HepG2 (cell line): ENCODE data around the gene SLC29A2. TPM values are rescaled to one million over a fixed set of nuclear protein-coding genes. Genes with fewer than 3 reads are reported as not detected.

Experiments used
- CREM ChIP-seq, 2 experiments: sonication (generic) in 1 of 2; formaldehyde crosslinking in 1 of 2; IDR thresholded peaks; 2 replicates each; pipeline versions ENCODE4 v1.4.0 to v1.6.1; 2016 to 2020; ENCODE audit warnings: antibody characterized with exemption in 1 of 2, mild to moderate bottlenecking in 1 of 2, missing genetic modification reagents in 1 of 2
- KDM6A ChIP-seq: IDR thresholded peaks from 2 replicates; pipeline ENCODE4 v1.6.1; 2016; ENCODE audit warnings: low read depth
- MEIS2 ChIP-seq: sonication (generic); formaldehyde crosslinking; IDR thresholded peaks from 2 replicates; pipeline ENCODE4 v1.9.0; 2021; ENCODE audit warnings: mild to moderate bottlenecking, missing genetic modification reagents
- MLLT10 ChIP-seq: sonication (generic); formaldehyde crosslinking; IDR thresholded peaks from 2 replicates; pipeline ENCODE4 v1.4.0; 2020; ENCODE audit warnings: missing genetic modification reagents
- PITX1 ChIP-seq: sonication (generic); formaldehyde crosslinking; IDR thresholded peaks from 2 replicates; pipeline ENCODE4 v1.5.1; 2020; ENCODE audit warnings: mild to moderate bottlenecking, missing genetic modification reagents
- POGK ChIP-seq: sonication (generic); formaldehyde crosslinking; conservative IDR thresholded peaks from 2 replicates; pipeline ENCODE4 v1.8.0; 2022; ENCODE audit warnings: mild to moderate bottlenecking, moderate library complexity, missing genetic modification reagents
- RCOR2 ChIP-seq: IDR thresholded peaks from 2 replicates; pipeline ENCODE4 v1.6.1; 2016; ENCODE audit warnings: missing biosample characterization, missing genetic modification reagents
- ZGPAT ChIP-seq: IDR thresholded peaks from 2 replicates; pipeline ENCODE4 v1.6.1; 2016; ENCODE audit warnings: mild to moderate bottlenecking
- ZNF207 ChIP-seq: fragments of 450-650 bp; IDR thresholded peaks from 2 replicates; pipeline ENCODE4 v1.6.1; 2016; ENCODE audit warnings: antibody characterized with exemption, borderline replicate concordance
- polyA plus RNA-seq, 8 experiments: library from polyadenylated mRNA; depleted of rRNA in 3 of 8; stranded (reverse) in 7 of 8; unstranded in 1 of 8; fragments of >200 nt; fragmentation: Illumina TruSeq in 4 of 8; extraction: Trizol in 4 of 8; gene quantifications; 2 replicates each; pipeline versions ENCODE4 v1.2.1 to v1.2.3, GENCODE V29; 2011 to 2016; ENCODE audit warnings: low read depth in 4 of 8, missing spikeins in 1 of 8, mixed read lengths in 1 of 8; ENCODE audit not compliant: insufficient read depth in 1 of 8
- total RNA-seq, 5 experiments: library from RNA; depleted of rRNA; stranded (reverse); fragments of >200 nt; fragmentation: Illumina TruSeq; extraction: Trizol; gene quantifications; 2 replicates each; pipeline ENCODE4 v1.2.3, GENCODE V29; 2016; ENCODE audit warnings: low read depth in 1 of 5
- TF ChIP-seq, protein P1 (sequence below), 2 experiments: sonication (generic) in 1 of 2; formaldehyde crosslinking in 1 of 2; IDR thresholded peaks; 2 replicates each; pipeline versions ENCODE4 v1.5.1 to v1.6.1; 2011 to 2020; ENCODE audit warnings: borderline replicate concordance in 1 of 2, low read depth in 1 of 2, low read length in 1 of 2, mild to moderate bottlenecking in 1 of 2, missing genetic modification reagents in 1 of 2, moderate library complexity in 1 of 2
- TF ChIP-seq, protein P2 (sequence below): sonication (generic); formaldehyde crosslinking; IDR thresholded peaks from 2 replicates; pipeline ENCODE4 v1.4.0; 2020; ENCODE audit warnings: missing genetic modification reagents
- TF ChIP-seq, protein P3 (sequence below): sonication (generic); formaldehyde crosslinking; IDR thresholded peaks from 2 replicates; pipeline ENCODE4 v1.4.0; 2020; ENCODE audit warnings: missing genetic modification reagents, borderline replicate concordance

Gene SLC29A2
- total and polyA plus RNA-seq, 2 of the 13 experiments (the other 11 are each of a cell fraction or from before 2014, with no cell fraction given): 0.63 to 0.66 TPM

DNA sequence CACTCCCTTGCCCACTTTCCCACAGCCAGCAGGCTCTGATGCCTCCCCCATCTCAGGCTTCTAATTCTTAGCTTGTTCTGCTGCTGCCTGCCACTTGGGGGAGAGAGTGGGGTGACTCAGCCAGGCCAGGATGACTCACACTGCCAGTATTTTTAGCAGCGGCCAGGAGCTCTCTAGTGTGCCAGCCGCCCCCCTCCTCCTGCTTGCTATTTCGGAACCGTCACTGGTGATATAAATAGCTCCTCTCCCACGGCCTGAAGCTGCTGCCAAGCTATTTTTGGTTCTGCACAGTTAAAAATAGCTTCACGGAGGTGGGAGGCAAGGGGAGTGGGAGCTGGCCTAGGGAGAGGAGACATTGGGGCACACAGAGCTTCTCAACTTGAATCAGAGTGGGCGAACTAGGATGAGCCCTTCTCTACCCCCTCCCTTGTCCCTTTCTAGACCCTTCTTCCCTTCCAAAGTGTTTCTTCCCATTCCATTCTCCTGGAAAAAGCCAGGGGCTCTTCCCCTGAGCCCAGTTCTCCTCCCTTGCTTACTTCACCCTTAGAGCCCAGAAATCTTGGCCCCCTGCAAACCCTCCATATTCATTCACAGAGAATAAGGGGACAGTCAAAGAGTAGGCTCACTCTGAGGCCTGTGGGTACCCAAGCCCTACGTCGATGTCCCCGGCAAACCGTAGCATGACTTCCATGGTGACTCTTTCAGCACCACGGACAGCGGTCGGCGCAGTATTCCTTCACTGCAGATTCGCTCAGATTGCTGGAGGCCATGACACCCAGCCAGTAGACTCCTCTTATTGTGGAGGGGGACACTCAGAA is 46.8 kb upstream of the SLC29A2 start (continued):
- TF ChIP-seq, protein P1, sequence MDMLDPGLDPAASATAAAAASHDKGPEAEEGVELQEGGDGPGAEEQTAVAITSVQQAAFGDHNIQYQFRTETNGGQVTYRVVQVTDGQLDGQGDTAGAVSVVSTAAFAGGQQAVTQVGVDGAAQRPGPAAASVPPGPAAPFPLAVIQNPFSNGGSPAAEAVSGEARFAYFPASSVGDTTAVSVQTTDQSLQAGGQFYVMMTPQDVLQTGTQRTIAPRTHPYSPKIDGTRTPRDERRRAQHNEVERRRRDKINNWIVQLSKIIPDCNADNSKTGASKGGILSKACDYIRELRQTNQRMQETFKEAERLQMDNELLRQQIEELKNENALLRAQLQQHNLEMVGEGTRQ (IDR thresholded peaks at IDR 0.05; ENCODE audit: low read depth, low read length): no peak
- TF ChIP-seq, protein P1 (CRISPR knock-in tag; IDR thresholded peaks at IDR 0.05; ENCODE audit: borderline replicate concordance): no peak
- TF ChIP-seq KDM6A (CRISPR knock-in tag) (no peak), MLLT10 (CRISPR knock-in tag) (no peak), ZNF207 (no peak), POGK (CRISPR knock-in tag) (peak; percentile 54; the same call in 1 of the 2 replicates), RCOR2 (no peak), MEIS2 (peak; percentile 88), PITX1 (CRISPR knock-in tag) (no peak), CREM (IDR thresholded peaks at IDR 0.05) (no peak), CREM (CRISPR knock-in tag; IDR thresholded peaks at IDR 0.05) (no peak), ZGPAT (CRISPR knock-in tag) (no peak)
- TF ChIP-seq, protein P2, sequence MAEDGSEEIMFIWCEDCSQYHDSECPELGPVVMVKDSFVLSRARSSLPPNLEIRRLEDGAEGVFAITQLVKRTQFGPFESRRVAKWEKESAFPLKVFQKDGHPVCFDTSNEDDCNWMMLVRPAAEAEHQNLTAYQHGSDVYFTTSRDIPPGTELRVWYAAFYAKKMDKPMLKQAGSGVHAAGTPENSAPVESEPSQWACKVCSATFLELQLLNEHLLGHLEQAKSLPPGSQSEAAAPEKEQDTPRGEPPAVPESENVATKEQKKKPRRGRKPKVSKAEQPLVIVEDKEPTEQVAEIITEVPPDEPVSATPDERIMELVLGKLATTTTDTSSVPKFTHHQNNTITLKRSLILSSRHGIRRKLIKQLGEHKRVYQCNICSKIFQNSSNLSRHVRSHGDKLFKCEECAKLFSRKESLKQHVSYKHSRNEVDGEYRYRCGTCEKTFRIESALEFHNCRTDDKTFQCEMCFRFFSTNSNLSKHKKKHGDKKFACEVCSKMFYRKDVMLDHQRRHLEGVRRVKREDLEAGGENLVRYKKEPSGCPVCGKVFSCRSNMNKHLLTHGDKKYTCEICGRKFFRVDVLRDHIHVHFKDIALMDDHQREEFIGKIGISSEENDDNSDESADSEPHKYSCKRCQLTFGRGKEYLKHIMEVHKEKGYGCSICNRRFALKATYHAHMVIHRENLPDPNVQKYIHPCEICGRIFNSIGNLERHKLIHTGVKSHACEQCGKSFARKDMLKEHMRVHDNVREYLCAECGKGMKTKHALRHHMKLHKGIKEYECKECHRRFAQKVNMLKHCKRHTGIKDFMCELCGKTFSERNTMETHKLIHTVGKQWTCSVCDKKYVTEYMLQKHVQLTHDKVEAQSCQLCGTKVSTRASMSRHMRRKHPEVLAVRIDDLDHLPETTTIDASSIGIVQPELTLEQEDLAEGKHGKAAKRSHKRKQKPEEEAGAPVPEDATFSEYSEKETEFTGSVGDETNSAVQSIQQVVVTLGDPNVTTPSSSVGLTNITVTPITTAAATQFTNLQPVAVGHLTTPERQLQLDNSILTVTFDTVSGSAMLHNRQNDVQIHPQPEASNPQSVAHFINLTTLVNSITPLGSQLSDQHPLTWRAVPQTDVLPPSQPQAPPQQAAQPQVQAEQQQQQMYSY (CRISPR knock-in tag): peak; percentile 50; the same call in 1 of the 2 replicates
- TF ChIP-seq, protein P3, sequence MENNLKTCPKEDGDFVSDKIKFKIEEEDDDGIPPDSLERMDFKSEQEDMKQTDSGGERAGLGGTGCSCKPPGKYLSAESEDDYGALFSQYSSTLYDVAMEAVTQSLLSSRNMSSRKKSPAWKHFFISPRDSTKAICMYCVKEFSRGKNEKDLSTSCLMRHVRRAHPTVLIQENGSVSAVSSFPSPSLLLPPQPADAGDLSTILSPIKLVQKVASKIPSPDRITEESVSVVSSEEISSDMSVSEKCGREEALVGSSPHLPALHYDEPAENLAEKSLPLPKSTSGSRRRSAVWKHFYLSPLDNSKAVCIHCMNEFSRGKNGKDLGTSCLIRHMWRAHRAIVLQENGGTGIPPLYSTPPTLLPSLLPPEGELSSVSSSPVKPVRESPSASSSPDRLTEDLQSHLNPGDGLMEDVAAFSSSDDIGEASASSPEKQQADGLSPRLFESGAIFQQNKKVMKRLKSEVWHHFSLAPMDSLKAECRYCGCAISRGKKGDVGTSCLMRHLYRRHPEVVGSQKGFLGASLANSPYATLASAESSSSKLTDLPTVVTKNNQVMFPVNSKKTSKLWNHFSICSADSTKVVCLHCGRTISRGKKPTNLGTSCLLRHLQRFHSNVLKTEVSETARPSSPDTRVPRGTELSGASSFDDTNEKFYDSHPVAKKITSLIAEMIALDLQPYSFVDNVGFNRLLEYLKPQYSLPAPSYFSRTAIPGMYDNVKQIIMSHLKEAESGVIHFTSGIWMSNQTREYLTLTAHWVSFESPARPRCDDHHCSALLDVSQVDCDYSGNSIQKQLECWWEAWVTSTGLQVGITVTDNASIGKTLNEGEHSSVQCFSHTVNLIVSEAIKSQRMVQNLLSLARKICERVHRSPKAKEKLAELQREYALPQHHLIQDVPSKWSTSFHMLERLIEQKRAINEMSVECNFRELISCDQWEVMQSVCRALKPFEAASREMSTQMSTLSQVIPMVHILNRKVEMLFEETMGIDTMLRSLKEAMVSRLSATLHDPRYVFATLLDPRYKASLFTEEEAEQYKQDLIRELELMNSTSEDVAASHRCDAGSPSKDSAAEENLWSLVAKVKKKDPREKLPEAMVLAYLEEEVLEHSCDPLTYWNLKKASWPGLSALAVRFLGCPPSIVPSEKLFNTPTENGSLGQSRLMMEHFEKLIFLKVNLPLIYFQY (CRISPR knock-in tag): peak; percentile 80
